Heart right ventricle (tissue), 16 donors: Measurements from ENCODE around the gene TWIST1. TPM values are rescaled to one million over a fixed set of nuclear protein-coding genes. Genes with fewer than 3 reads are reported as not detected.

ENCODE experiments used
- ATAC-seq, 8 donors: fragments of 200-7000 bp; cut with Tn5 transposase; one replicate each; pipeline ENCODE4 v1.9.1; 2020; ENCODE audit warnings: mild to moderate bottlenecking in 8 of 8, moderate library complexity in 8 of 8, moderate number of reproducible peaks in 1 of 8
- DNase-seq, 2 donors: peaks; one replicate each; pipeline ENCODE4 v3.0.0-alpha.2; 2020
- H3K27ac ChIP-seq, 10 donors: fragments of 200-600 bp; sonication (generic) in 2 of 10; one replicate each; pipeline versions ENCODE4 v1.5.0 to v1.8.0; 2020 to 2022; ENCODE audit warnings: mild to moderate bottlenecking in 3 of 10
- H3K27me3 ChIP-seq, 7 donors: fragments of 200-600 bp; one replicate each; pipeline ENCODE4 v1.8.0; 2021 to 2022; ENCODE audit warnings: mild to moderate bottlenecking in 2 of 7
- H3K36me3 ChIP-seq, 9 donors: fragments of 200-600 bp; sonication (generic) in 1 of 9; one replicate each; pipeline versions ENCODE4 v1.5.0 to v1.8.0; 2020 to 2022; ENCODE audit warnings: mild to moderate bottlenecking in 2 of 9
- H3K4me1 ChIP-seq, 9 donors: fragments of 200-600 bp; sonication (generic) in 1 of 9; one replicate each; pipeline versions ENCODE4 v1.5.0 to v1.8.0; 2020 to 2022; ENCODE audit warnings: mild to moderate bottlenecking in 4 of 9
- H3K4me3 ChIP-seq, 10 donors: fragments of 200-600 bp; sonication (generic) in 2 of 10; one replicate each; pipeline versions ENCODE4 v1.5.0 to v1.8.0; 2020 to 2022; ENCODE audit warnings: mild to moderate bottlenecking in 7 of 10, moderate library complexity in 2 of 10
- H3K9me3 ChIP-seq, 11 donors: fragments of 200-600 bp in 10 of 11; sonication (generic) in 2 of 11; one replicate each; pipeline versions ENCODE4 v1.5.0 to v1.8.0; 2013 to 2022; ENCODE audit warnings: mild to moderate bottlenecking in 2 of 11, control low read depth in 1 of 11, moderate library complexity in 1 of 11
- WGBS, 2 donors: extraction: QIAGEN DNeasy Blood & Tissue Kit; methylation state at CpG; one replicate each; pipeline ENCODE4 v1.1.7; 2013; ENCODE audit warnings: inconsistent platforms in 1 of 2; 5-methylcytosine and 5-hydroxymethylcytosine counted together
- intact Hi-C, 10 donors: fragments of 100-400 bp; cut with DNase I; formaldehyde crosslinking; loops; one replicate each; pipeline versions ENCODE4 v1.11.1 to v1.14.2; 2022
- polyA plus RNA-seq, 2 donors: library from polyadenylated mRNA; stranded (reverse); fragments of 200-250 nt; gene quantifications; one replicate each; pipeline ENCODE4 v1.2.3, GENCODE V29; 2013
- total RNA-seq, 10 donors: library from RNA; stranded (reverse); fragmentation: NEBNext Ultra II Directional in 3 of 10; extraction: Animal tissue kit (Norgen Biotek cat#: 25700) in 3 of 10; gene quantifications; one replicate each; pipeline versions ENCODE4 v1.2.1 to v1.2.4, GENCODE V29; 2021 to 2023
- TF ChIP-seq, protein P1 (sequence below), 9 donors: fragments of 200-600 bp; sonication (generic) in 2 of 9; IDR thresholded peaks; one replicate each; pipeline versions ENCODE4 v1.5.0 to v1.8.0; 2021 to 2022; ENCODE audit warnings: antibody characterized with exemption in 9 of 9, mild to moderate bottlenecking in 5 of 9, moderate library complexity in 1 of 9
- donor health status: Arrhythmogenic right ventricular cardiomyopathy.
- donor health status: ischemic (EF 13 %, LVEDD 7.1; RV severe dilation, severe dysfunction).
- donor health status: healthy with polysubstance abuse.
- donor health status: DM: no; HTN: yes; CAD: no.
- donor health status: DM: no; HTN: no; CAD: no.
- donor health status: ischemic (EF 25% LVEDD 6.9; RV normal size, moderate dysfunction).
- donor health status: ischemic (EF 25% LVEDD 5.7; RV mildly dilated, moderate dysfunction).
- donor health status: healthy.
- donor health status: DM: yes; HTN: yes; CAD: no.
- donor health status: Ischemic cardiomyopathy.
- donor health status: ischemic (EF 35%, LVEDD 5.7; RV mildly dilated, moderate dysfunction).
- donor health status: nonischemic (EF 11% LVEDD 7.7; RV severe dilation, severe dysfunction).
- donor health status: DM: yes; HTN: yes; CAD: no.
- donor health status: PGD.
- donor health status: ischemic (EF 29% LVEDD 5.4; RV normal size, mild dysfunction).
- donor health status: nonischemic (EF 23%, LVEDD 6.1; RV moderate dilation, normal function).

The TWIST1 gene
- total and polyA plus RNA-seq, 12 donors, result 0.45 to 3.5 (median 1.5) TPM

DNA sequence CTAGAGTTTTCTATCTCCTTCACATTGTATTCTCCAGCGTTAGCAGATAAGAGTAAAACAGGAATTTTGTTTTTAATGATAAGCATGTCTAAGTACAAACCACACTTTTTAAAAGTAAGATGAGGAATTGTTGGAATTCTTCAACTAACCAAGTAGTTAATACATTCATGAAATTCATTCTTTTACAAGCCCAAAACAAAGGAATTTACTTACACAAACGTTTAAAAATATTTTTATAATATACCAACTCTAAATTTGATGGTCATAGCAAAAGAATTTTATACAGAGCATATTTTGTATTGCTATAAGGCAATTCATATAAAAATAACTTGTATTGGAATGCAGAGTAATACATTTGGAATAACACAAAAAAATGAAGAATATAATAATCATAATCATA, 51.3 kb downstream of the TWIST1 start:
- H3K4me1 ChIP-seq, result no peaks in the 10 kb centered on the region
- WGBS, 2 donors, result 28 to 32% methylated on average over 2 of the region's 2 CpGs
- H3K4me3 ChIP-seq, result no peak overlapping the region
- intact Hi-C loops, result no loop called here
- ATAC-seq (no peak), DNase-seq (no peak)
- no peaks in the 10 kb centered on the region for H3K36me3 ChIP-seq
- TF ChIP-seq, protein P1, sequence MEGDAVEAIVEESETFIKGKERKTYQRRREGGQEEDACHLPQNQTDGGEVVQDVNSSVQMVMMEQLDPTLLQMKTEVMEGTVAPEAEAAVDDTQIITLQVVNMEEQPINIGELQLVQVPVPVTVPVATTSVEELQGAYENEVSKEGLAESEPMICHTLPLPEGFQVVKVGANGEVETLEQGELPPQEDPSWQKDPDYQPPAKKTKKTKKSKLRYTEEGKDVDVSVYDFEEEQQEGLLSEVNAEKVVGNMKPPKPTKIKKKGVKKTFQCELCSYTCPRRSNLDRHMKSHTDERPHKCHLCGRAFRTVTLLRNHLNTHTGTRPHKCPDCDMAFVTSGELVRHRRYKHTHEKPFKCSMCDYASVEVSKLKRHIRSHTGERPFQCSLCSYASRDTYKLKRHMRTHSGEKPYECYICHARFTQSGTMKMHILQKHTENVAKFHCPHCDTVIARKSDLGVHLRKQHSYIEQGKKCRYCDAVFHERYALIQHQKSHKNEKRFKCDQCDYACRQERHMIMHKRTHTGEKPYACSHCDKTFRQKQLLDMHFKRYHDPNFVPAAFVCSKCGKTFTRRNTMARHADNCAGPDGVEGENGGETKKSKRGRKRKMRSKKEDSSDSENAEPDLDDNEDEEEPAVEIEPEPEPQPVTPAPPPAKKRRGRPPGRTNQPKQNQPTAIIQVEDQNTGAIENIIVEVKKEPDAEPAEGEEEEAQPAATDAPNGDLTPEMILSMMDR (IDR thresholded peaks at IDR 0.05), result no peak
- no peak overlapping the region for H3K27ac ChIP-seq
- H3K9me3 ChIP-seq, result no peaks in the 10 kb centered on the region
- no peaks in the 10 kb centered on the region for H3K27me3 ChIP-seq

Other genes with a start within 250 kb of the TWIST1 start
- gene FERD3L, start 27.8 kb upstream of the TWIST1 start, total RNA-seq, result not detected
- gene FERD3L, start 27.8 kb upstream of the TWIST1 start, polyA plus RNA-seq, result under 1 TPM in 1 of 2 donors, not detected in 1; 0.09 TPM